ENCODE data around the gene ADCYAP1.
"Not testable (repeated sequence)": the region's sequence is repeated elsewhere in the genome, so short reads cannot be mapped to it uniquely, and the experiment has no call there.

Gene ADCYAP1

GRCh38 chr18:904218-905090 is at the start of gene ADCYAP1:
Gene ADCYAP1, plus strand, starts transcription at chr18:904871. Its CDS starts 516 bp downstream, at chr18:905387.
- DNase-seq: peak; percentile 66 to 88

- DNase-seq: no peak
These were observed 46.7 kb upstream of the ADCYAP1 start for GRCh38 chr18:857986-858385.

GRCh38 chr18:864872-865273 is 39.8 kb upstream of the ADCYAP1 start:
- peak; percentile 63 to 69 for DNase-seq

GRCh38 chr18:867257-867656 is 37.4 kb upstream of the ADCYAP1 start:
- no peak for DNase-seq

GRCh38 chr18:873426-873825 is 31.2 kb upstream of the ADCYAP1 start:
- not testable (repeated sequence) for DNase-seq

GRCh38 chr18:875912-876311 is 28.8 kb upstream of the ADCYAP1 start:
- no peak for DNase-seq

- DNase-seq: no peak
These were observed 27.4 kb upstream of the ADCYAP1 start for GRCh38 chr18:877238-877637.

GRCh38 chr18:886076-886475 is 18.6 kb upstream of the ADCYAP1 start:
- DNase-seq: no peak

GRCh38 chr18:887716-888115 is 17.0 kb upstream of the ADCYAP1 start:
- DNase-seq: no peak

GRCh38 chr18:892316-892715 is 12.4 kb upstream of the ADCYAP1 start:
- no peak for DNase-seq

GRCh38 chr18:896315-896714 is 8.4 kb upstream of the ADCYAP1 start:
- DNase-seq: no peak

- peak in 1 of 2 experiments; percentile 6 for DNase-seq
These were observed 2.9 kb upstream of the ADCYAP1 start for GRCh38 chr18:901761-902160.

GRCh38 chr18:902229-902628 is 2.4 kb upstream of the ADCYAP1 start:
- peak; percentile 25 to 65 for DNase-seq

- DNase-seq: peak; percentile 41 to 72
These were observed 970 bp upstream of the ADCYAP1 start for GRCh38 chr18:903701-904100.

GRCh38 chr18:905307-905947 is 756 bp downstream of the ADCYAP1 start:
- peak in 1 of 2 experiments; percentile 25 for DNase-seq

- DNase-seq: peak in 1 of 2 experiments; percentile 15
These were observed 1.3 kb downstream of the ADCYAP1 start for GRCh38 chr18:905948-906415.

GRCh38 chr18:906416-907114 is 1.9 kb downstream of the ADCYAP1 start:
- peak; percentile 54 to 86 for DNase-seq

GRCh38 chr18:907115-907884 is 2.6 kb downstream of the ADCYAP1 start:
- DNase-seq: peak in 1 of 2 experiments; percentile 26

GRCh38 chr18:907885-908757 is 3.5 kb downstream of the ADCYAP1 start:
- DNase-seq: peak; percentile 8 to 44

- peak; percentile 7 to 61 for DNase-seq
These were observed 4.4 kb downstream of the ADCYAP1 start for GRCh38 chr18:908758-909724.
